Coronary artery (tissue), 2 donors: Measurements from ENCODE around the gene CYP1B1.
A peak's percentile ranks its signal among the peaks of the same experiment; 100 is the strongest.
"Not testable (repeated sequence)": the region's sequence is repeated elsewhere in the genome, so short reads cannot be mapped to it uniquely, and the experiment has no call there.

Experiments
- DNase-seq: peaks from one replicate; pipeline ENCODE4 v3.0.0-alpha.2; 2017; ENCODE audit warnings: low spot score
- H3K27ac ChIP-seq, 2 donors: fragments of 200-600 bp; sonication (generic); one replicate each; pipeline ENCODE4 v1.5.1; 2016 to 2019
- H3K4me3 ChIP-seq: fragments of 200-600 bp; sonication (generic); 2 replicates; pipeline ENCODE4 v1.5.1; 2016; ENCODE audit warnings: mild to moderate bottlenecking, moderate library complexity
- CTCF ChIP-seq: fragments of 200-600 bp; sonication (generic); IDR thresholded peaks from one replicate; pipeline ENCODE4 v1.5.1; 2019; ENCODE audit warnings: antibody characterized with exemption

CYP1B1 gene

GRCh38 chr2:38116762-38117161 is 40.8 kb upstream of the CYP1B1 start:
- no peak overlapping the region for H3K4me3 ChIP-seq
- DNase-seq: no peak
- peak overlapping the region in 1 of 2 donors; percentile 53 for H3K27ac ChIP-seq
- no peak for TF ChIP-seq CTCF

GRCh38 chr2:38115216-38116032 is 39.5 kb upstream of the CYP1B1 start:
- DNase-seq: no peak
- no peak overlapping the region for H3K4me3 ChIP-seq
- TF ChIP-seq CTCF: peak; percentile 55
- H3K27ac ChIP-seq: peak overlapping the region in 1 of 2 donors; percentile 53

- no peak overlapping the region for H3K4me3 ChIP-seq
- no peak for TF ChIP-seq CTCF
- DNase-seq: no peak
- H3K27ac ChIP-seq: peak overlapping the region in 1 of 2 donors; percentile 63
Measured at GRCh38 chr2:38113981-38114708, 38.2 kb upstream of the CYP1B1 start.

GRCh38 chr2:38113051-38113450 is 37.1 kb upstream of the CYP1B1 start:
- H3K4me3 ChIP-seq: no peak overlapping the region
- no peak for TF ChIP-seq CTCF
- DNase-seq: no peak
- H3K27ac ChIP-seq: no peak overlapping the region

GRCh38 chr2:38111350-38111749 is 35.4 kb upstream of the CYP1B1 start:
- H3K4me3 ChIP-seq, H3K27ac ChIP-seq, DNase-seq: not testable (repeated sequence)

- no peak overlapping the region for H3K27ac ChIP-seq
- TF ChIP-seq CTCF: no peak
- H3K4me3 ChIP-seq: no peak overlapping the region
- DNase-seq: no peak
Measured at GRCh38 chr2:38109732-38110181, 33.8 kb upstream of the CYP1B1 start.

- no peak overlapping the region for H3K27ac ChIP-seq
Measured at GRCh38 chr2:38108907-38109731, 33.2 kb upstream of the CYP1B1 start.

More at GRCh38 chr2:38108907-38109731, 33.2 kb upstream of the CYP1B1 start:
- no peak for TF ChIP-seq CTCF
- H3K4me3 ChIP-seq: no peak overlapping the region
- no peak for DNase-seq
